ENCODE results near the gene LAMA2.

LAMA2 gene

GRCh38 chr6:128979071-128979470, 96.1 kb downstream of the LAMA2 start:
- no peaks in the 10 kb centered on the region for H3K79me2 ChIP-seq (ENCODE audit: insufficient read depth, low read length)
- H4K20me1 ChIP-seq (ENCODE audit: insufficient read depth, low read length, poor library complexity, severe bottlenecking), result no peaks in the 10 kb centered on the region
- no peaks in the 10 kb centered on the region for H3K4me1 ChIP-seq (ENCODE audit: insufficient read depth, low read length, poor library complexity, severe bottlenecking)
- no peak overlapping the region for H3K4me2 ChIP-seq (ENCODE audit: low read depth, low read length, poor library complexity, severe bottlenecking)
- TF ChIP-seq, protein P1, sequence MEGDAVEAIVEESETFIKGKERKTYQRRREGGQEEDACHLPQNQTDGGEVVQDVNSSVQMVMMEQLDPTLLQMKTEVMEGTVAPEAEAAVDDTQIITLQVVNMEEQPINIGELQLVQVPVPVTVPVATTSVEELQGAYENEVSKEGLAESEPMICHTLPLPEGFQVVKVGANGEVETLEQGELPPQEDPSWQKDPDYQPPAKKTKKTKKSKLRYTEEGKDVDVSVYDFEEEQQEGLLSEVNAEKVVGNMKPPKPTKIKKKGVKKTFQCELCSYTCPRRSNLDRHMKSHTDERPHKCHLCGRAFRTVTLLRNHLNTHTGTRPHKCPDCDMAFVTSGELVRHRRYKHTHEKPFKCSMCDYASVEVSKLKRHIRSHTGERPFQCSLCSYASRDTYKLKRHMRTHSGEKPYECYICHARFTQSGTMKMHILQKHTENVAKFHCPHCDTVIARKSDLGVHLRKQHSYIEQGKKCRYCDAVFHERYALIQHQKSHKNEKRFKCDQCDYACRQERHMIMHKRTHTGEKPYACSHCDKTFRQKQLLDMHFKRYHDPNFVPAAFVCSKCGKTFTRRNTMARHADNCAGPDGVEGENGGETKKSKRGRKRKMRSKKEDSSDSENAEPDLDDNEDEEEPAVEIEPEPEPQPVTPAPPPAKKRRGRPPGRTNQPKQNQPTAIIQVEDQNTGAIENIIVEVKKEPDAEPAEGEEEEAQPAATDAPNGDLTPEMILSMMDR (conservative IDR thresholded peaks at IDR 0.05; ENCODE audit: low read length), result no peak
- TF ChIP-seq EZH2phosphoT487 (IDR thresholded peaks at IDR 0.05; ENCODE audit: borderline replicate concordance), result no peak
- H3K27me3 ChIP-seq (ENCODE audit: insufficient read depth, low read length, poor library complexity, severe bottlenecking), result no peaks in the 10 kb centered on the region
- no peaks in the 10 kb centered on the region for H3F3A ChIP-seq (ENCODE audit: low read depth)
- H3K9ac ChIP-seq (ENCODE audit: low read depth, low read length, poor library complexity, severe bottlenecking), result no peak overlapping the region
- no peaks in the 10 kb centered on the region for H3K36me3 ChIP-seq (ENCODE audit: insufficient read depth, low read length)
- H2AFZ ChIP-seq (ENCODE audit: low read length), result no peak overlapping the region
- no peaks in the 10 kb centered on the region for H3K9me2 ChIP-seq (replicated peaks; ENCODE audit: low read depth, low read length)
- no peaks in the 10 kb centered on the region for H3K9me3 ChIP-seq (ENCODE audit: insufficient read depth, low read depth, low read length)
- no peak overlapping the region for H3K4me3 ChIP-seq (ENCODE audit: low read length, poor library complexity, severe bottlenecking)

- Histone ChIP-seq H3K4me2 (ENCODE audit: low read depth, low read length, poor library complexity, severe bottlenecking) (no peak overlapping the region), H3K4me3 (ENCODE audit: low read length, poor library complexity, severe bottlenecking) (no peak overlapping the region), H3K9ac (ENCODE audit: low read depth, low read length, poor library complexity, severe bottlenecking) (no peak overlapping the region), H3F3A (ENCODE audit: low read depth) (no peaks in the 10 kb centered on the region), H3K9me2 (replicated peaks; ENCODE audit: low read depth, low read length) (no peaks in the 10 kb centered on the region), H2AFZ (ENCODE audit: low read length) (no peak overlapping the region), H3K36me3 (ENCODE audit: insufficient read depth, low read length) (no peaks in the 10 kb centered on the region), H3K4me1 (ENCODE audit: insufficient read depth, low read length, poor library complexity, severe bottlenecking) (no peaks in the 10 kb centered on the region), H3K27me3 (ENCODE audit: insufficient read depth, low read length, poor library complexity, severe bottlenecking) (no peaks in the 10 kb centered on the region), H3K9me3 (ENCODE audit: insufficient read depth, low read depth, low read length) (no peaks in the 10 kb centered on the region), H3K79me2 (ENCODE audit: insufficient read depth, low read length) (no peaks in the 10 kb centered on the region), H4K20me1 (ENCODE audit: insufficient read depth, low read length, poor library complexity, severe bottlenecking) (no peaks in the 10 kb centered on the region)
- TF ChIP-seq, protein P1 (conservative IDR thresholded peaks at IDR 0.05; ENCODE audit: low read length), result no peak
- no peak for TF ChIP-seq EZH2phosphoT487 (IDR thresholded peaks at IDR 0.05; ENCODE audit: borderline replicate concordance)
Observed at GRCh38 chr6:128981716-128982115, 98.8 kb downstream of the LAMA2 start.

GRCh38 chr6:128990360-128990759, 107.4 kb downstream of the LAMA2 start:
- TF ChIP-seq EZH2phosphoT487 (IDR thresholded peaks at IDR 0.05; ENCODE audit: borderline replicate concordance), result no peak
- TF ChIP-seq, protein P1 (conservative IDR thresholded peaks at IDR 0.05; ENCODE audit: low read length), result no peak
- Histone ChIP-seq H3K36me3 (ENCODE audit: insufficient read depth, low read length) (no peaks in the 10 kb centered on the region), H3K9me2 (replicated peaks; ENCODE audit: low read depth, low read length) (no peaks in the 10 kb centered on the region), H2AFZ (ENCODE audit: low read length) (no peak overlapping the region), H3K4me1 (ENCODE audit: insufficient read depth, low read length, poor library complexity, severe bottlenecking) (no peaks in the 10 kb centered on the region), H3K4me3 (ENCODE audit: low read length, poor library complexity, severe bottlenecking) (no peak overlapping the region), H3K79me2 (ENCODE audit: insufficient read depth, low read length) (no peaks in the 10 kb centered on the region), H3K4me2 (ENCODE audit: low read depth, low read length, poor library complexity, severe bottlenecking) (no peak overlapping the region), H4K20me1 (ENCODE audit: insufficient read depth, low read length, poor library complexity, severe bottlenecking) (no peaks in the 10 kb centered on the region), H3K9ac (ENCODE audit: low read depth, low read length, poor library complexity, severe bottlenecking) (no peak overlapping the region), H3F3A (ENCODE audit: low read depth) (no peaks in the 10 kb centered on the region), H3K9me3 (ENCODE audit: insufficient read depth, low read depth, low read length) (no peaks in the 10 kb centered on the region), H3K27me3 (ENCODE audit: insufficient read depth, low read length, poor library complexity, severe bottlenecking) (no peaks in the 10 kb centered on the region)
